Tibial nerve (tissue), 4 donors: ENCODE results near the gene FCGR3B.
"Not testable (repeated sequence)": the region's sequence is repeated elsewhere in the genome, so short reads cannot be mapped to it uniquely, and the experiment has no call there.

Experiments used
- EP300 ChIP-seq, 2 donors: sonication (generic); formaldehyde crosslinking; IDR thresholded peaks; one replicate each; pipeline ENCODE4 v1.6.1; 2017; ENCODE audit warnings: antibody characterized with exemption in 2 of 2, mild to moderate bottlenecking in 1 of 2
- POLR2A ChIP-seq, 2 donors: fragments of 450-650 bp; IDR thresholded peaks; one replicate each; pipeline ENCODE4 v1.6.1; 2017; ENCODE audit warnings: antibody characterized with exemption in 2 of 2, mild to moderate bottlenecking in 2 of 2, moderate library complexity in 2 of 2
- TF ChIP-seq, protein P1 (sequence below), 5 experiments: fragments of 200-600 bp in 3 of 5; fragments of 450-650 bp in 2 of 5; sonication (generic) in 3 of 5; IDR thresholded peaks; one replicate each; pipeline ENCODE4 v1.5.1; 2016 to 2019; ENCODE audit warnings: antibody characterized with exemption in 5 of 5, mild to moderate bottlenecking in 3 of 5, moderate library complexity in 2 of 5

GRCh38 chr1:161579856-161580507 lies 51.0 kb downstream of the FCGR3B start:
- TF ChIP-seq, protein P1, sequence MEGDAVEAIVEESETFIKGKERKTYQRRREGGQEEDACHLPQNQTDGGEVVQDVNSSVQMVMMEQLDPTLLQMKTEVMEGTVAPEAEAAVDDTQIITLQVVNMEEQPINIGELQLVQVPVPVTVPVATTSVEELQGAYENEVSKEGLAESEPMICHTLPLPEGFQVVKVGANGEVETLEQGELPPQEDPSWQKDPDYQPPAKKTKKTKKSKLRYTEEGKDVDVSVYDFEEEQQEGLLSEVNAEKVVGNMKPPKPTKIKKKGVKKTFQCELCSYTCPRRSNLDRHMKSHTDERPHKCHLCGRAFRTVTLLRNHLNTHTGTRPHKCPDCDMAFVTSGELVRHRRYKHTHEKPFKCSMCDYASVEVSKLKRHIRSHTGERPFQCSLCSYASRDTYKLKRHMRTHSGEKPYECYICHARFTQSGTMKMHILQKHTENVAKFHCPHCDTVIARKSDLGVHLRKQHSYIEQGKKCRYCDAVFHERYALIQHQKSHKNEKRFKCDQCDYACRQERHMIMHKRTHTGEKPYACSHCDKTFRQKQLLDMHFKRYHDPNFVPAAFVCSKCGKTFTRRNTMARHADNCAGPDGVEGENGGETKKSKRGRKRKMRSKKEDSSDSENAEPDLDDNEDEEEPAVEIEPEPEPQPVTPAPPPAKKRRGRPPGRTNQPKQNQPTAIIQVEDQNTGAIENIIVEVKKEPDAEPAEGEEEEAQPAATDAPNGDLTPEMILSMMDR (IDR thresholded peaks at IDR 0.05): not testable (repeated sequence)
- TF ChIP-seq POLR2A, EP300 (IDR thresholded peaks at IDR 0.05): not testable (repeated sequence)
